ENCODE measurements around the gene GTF3C1. TPM values are rescaled to one million over a fixed set of nuclear protein-coding genes. Genes with fewer than 3 reads are reported as not detected.
"Not testable (repeated sequence)": the region's sequence is repeated elsewhere in the genome, so short reads cannot be mapped to it uniquely, and the experiment has no call there.

The GTF3C1 gene
- total RNA-seq, 1 experiment from 2014 or later: 97.5 TPM

GRCh38 chr16:27434141-27435051, 115.3 kb downstream of the GTF3C1 start:
- Histone ChIP-seq H3K4me1 (ENCODE audit: insufficient read depth, low read length) (peaks cover 3% of the 10 kb centered on the region; the same call in 1 of the 2 replicates), H3K9ac (ENCODE audit: low read length) (no peak overlapping the region), H3F3A (ENCODE audit: low read length, unreplicated experiment) (no peaks in the 10 kb centered on the region), H3K36me3 (ENCODE audit: low read depth, low read length) (no peaks in the 10 kb centered on the region), H3K4me3 (ENCODE audit: low read length) (no peak overlapping the region), H3K27ac (ENCODE audit: low read length) (no peak overlapping the region), H3K27me3 (ENCODE audit: low read length) (no peaks in the 10 kb centered on the region), H3K4me2 (ENCODE audit: low read length) (no peak overlapping the region), H3K79me2 (ENCODE audit: low read length) (no peaks in the 10 kb centered on the region), H2AFZ (ENCODE audit: low read length) (no peak overlapping the region), H3K9me2 (replicated peaks; ENCODE audit: low read length) (no peaks in the 10 kb centered on the region), H4K20me1 (ENCODE audit: low read length) (no peaks in the 10 kb centered on the region), H3K9me3 (ENCODE audit: low read length) (no peaks in the 10 kb centered on the region)
- no TSS peak for BruUV-seq (replicated peaks)
- ChIA-PET POLR2A (ENCODE audit: unreplicated experiment) (no interaction called here), CTCF (interaction anchor here (0.7 kb wide), 1 partner anchor 59 kb away, joined by 3 read pairs; no protein-coding TSS in a partner anchor)
- no peak for ATAC-seq
- no peak for DNase-seq
- intact Hi-C loops (cut with micrococcal nuclease): no loop called here
- no peak for TF ChIP-seq EZH2phosphoT487 (IDR thresholded peaks at IDR 0.05; ENCODE audit: borderline replicate concordance, low read length)
- no peak for TF ChIP-seq EZH2 (IDR thresholded peaks at IDR 0.05; ENCODE audit: low read length, unreplicated experiment)
- TF ChIP-seq, protein P1, sequence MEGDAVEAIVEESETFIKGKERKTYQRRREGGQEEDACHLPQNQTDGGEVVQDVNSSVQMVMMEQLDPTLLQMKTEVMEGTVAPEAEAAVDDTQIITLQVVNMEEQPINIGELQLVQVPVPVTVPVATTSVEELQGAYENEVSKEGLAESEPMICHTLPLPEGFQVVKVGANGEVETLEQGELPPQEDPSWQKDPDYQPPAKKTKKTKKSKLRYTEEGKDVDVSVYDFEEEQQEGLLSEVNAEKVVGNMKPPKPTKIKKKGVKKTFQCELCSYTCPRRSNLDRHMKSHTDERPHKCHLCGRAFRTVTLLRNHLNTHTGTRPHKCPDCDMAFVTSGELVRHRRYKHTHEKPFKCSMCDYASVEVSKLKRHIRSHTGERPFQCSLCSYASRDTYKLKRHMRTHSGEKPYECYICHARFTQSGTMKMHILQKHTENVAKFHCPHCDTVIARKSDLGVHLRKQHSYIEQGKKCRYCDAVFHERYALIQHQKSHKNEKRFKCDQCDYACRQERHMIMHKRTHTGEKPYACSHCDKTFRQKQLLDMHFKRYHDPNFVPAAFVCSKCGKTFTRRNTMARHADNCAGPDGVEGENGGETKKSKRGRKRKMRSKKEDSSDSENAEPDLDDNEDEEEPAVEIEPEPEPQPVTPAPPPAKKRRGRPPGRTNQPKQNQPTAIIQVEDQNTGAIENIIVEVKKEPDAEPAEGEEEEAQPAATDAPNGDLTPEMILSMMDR (conservative IDR thresholded peaks at IDR 0.05; ENCODE audit: low read depth, low read length): no peak

DNA sequence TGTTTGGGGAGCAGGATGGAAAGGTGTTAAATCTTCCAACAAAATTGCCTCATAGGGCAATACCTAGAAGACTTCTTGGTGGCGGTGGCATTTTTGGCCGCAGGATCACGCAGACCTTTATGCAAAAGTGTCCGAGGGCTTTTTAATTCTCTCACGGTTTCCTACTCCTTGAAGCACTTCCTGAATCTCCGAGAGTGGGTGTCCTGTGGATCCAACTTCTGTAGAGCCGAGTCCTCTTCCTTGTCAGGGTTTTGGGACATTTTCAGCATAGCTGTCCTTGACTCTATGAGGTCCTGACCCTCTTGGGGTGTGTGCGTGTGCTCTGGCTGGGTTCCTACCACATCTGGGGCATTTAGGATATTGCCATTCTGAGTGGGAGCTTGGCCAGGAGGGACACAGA, 116.1 kb downstream of the GTF3C1 start:
- H3K9ac ChIP-seq (ENCODE audit: low read length): no peak overlapping the region
- no peak for TF ChIP-seq EZH2phosphoT487 (IDR thresholded peaks at IDR 0.05; ENCODE audit: borderline replicate concordance, low read length)
- TF ChIP-seq, protein P1 (conservative IDR thresholded peaks at IDR 0.05; ENCODE audit: low read depth, low read length): no peak
- no peak for TF ChIP-seq EZH2 (IDR thresholded peaks at IDR 0.05; ENCODE audit: low read length, unreplicated experiment)
- peaks cover 3% of the 10 kb centered on the region; the same call in 1 of the 2 replicates for H3K4me1 ChIP-seq (ENCODE audit: insufficient read depth, low read length)
- H3F3A ChIP-seq (ENCODE audit: low read length, unreplicated experiment): no peaks in the 10 kb centered on the region
- intact Hi-C loops (cut with micrococcal nuclease): no loop called here
- DNase-seq: no peak
- BruUV-seq (replicated peaks): no TSS peak
- no peaks in the 10 kb centered on the region for H4K20me1 ChIP-seq (ENCODE audit: low read length)
- H3K27ac ChIP-seq (ENCODE audit: low read length): no peak overlapping the region
- no peaks in the 10 kb centered on the region for H3K79me2 ChIP-seq (ENCODE audit: low read length)
- ChIA-PET POLR2A (ENCODE audit: unreplicated experiment) (no interaction called here), CTCF (no interaction called here)
- H3K4me3 ChIP-seq (ENCODE audit: low read length): no peak overlapping the region
- H3K9me2 ChIP-seq (replicated peaks; ENCODE audit: low read length): no peaks in the 10 kb centered on the region
- no peaks in the 10 kb centered on the region for H3K9me3 ChIP-seq (ENCODE audit: low read length)
- H2AFZ ChIP-seq (ENCODE audit: low read length): no peak overlapping the region
- no peak overlapping the region for H3K4me2 ChIP-seq (ENCODE audit: low read length)
- no peak for ATAC-seq
- H3K36me3 ChIP-seq (ENCODE audit: low read depth, low read length): no peaks in the 10 kb centered on the region
- no peaks in the 10 kb centered on the region for H3K27me3 ChIP-seq (ENCODE audit: low read length)

GRCh38 chr16:27433191-27433590, 116.5 kb downstream of the GTF3C1 start:
- intact Hi-C loops (cut with micrococcal nuclease); H3K79me2 ChIP-seq (ENCODE audit: low read length); H3K9ac ChIP-seq (ENCODE audit: low read length); H3K4me3 ChIP-seq (ENCODE audit: low read length); H2AFZ ChIP-seq (ENCODE audit: low read length); H3K4me1 ChIP-seq (ENCODE audit: insufficient read depth, low read length); H3K36me3 ChIP-seq (ENCODE audit: low read depth, low read length); ATAC-seq; CTCF ChIA-PET; H3K9me3 ChIP-seq (ENCODE audit: low read length); H3K27me3 ChIP-seq (ENCODE audit: low read length); DNase-seq; H3K4me2 ChIP-seq (ENCODE audit: low read length); POLR2A ChIA-PET (ENCODE audit: unreplicated experiment); H4K20me1 ChIP-seq (ENCODE audit: low read length); BruUV-seq (replicated peaks); H3K9me2 ChIP-seq (replicated peaks; ENCODE audit: low read length); H3F3A ChIP-seq (ENCODE audit: low read length, unreplicated experiment); H3K27ac ChIP-seq (ENCODE audit: low read length): not testable (repeated sequence)
